HEK293 (cell line): ENCODE measurements around the gene LRP1B.

Experiments
- CTCF ChIA-PET: fragments of 350-600 bp; formaldehyde crosslinking; extraction: SDS; loops from one replicate; lab custom pipeline; 2021; ENCODE audit warnings: antibody characterized with exemption; lab: Yijun Ruan, JAX
- POLR2A ChIA-PET: fragments of 300-600 bp; formaldehyde crosslinking; extraction: SDS; loops from one replicate; lab custom pipeline; 2020; ENCODE audit warnings: antibody characterized with exemption, inconsistent platforms; lab: Yijun Ruan, JAX
- H3K27ac ChIP-seq: fragments of 200-500 bp; sonication (Bioruptor generic); 2 replicates; pipeline ENCODE4 v1.5.1; 2014; ENCODE audit warnings: low read depth, low read length, control low read depth, inconsistent platforms; ENCODE audit errors: extremely low read depth
- H3K36me3 ChIP-seq, 2 experiments: fragments of 200-500 bp in 1 of 2; sonication (Bioruptor generic) in 1 of 2; 1 replicate in 1 of 2; 2 replicates in 1 of 2; pipeline ENCODE4 v1.5.1; 2014 to 2017; ENCODE audit warnings: inconsistent platforms in 2 of 2, low read length in 2 of 2; ENCODE audit not compliant: control insufficient read depth in 2 of 2, insufficient read depth in 1 of 2
- H3K4me1 ChIP-seq: fragments of 200-500 bp; sonication (Bioruptor generic); 2 replicates; pipeline ENCODE4 v1.5.1; 2014; ENCODE audit warnings: mild to moderate bottlenecking, low read length, inconsistent platforms; ENCODE audit not compliant: control insufficient read depth, insufficient read depth
- H3K4me3 ChIP-seq: 2 replicates; pipeline ENCODE4 v1.5.1; 2011; ENCODE audit warnings: low read depth, mild to moderate bottlenecking, control low read depth, low read length, moderate library complexity
- H3K9me3 ChIP-seq: fragments of 200-500 bp; sonication (Bioruptor generic); 2 replicates; pipeline ENCODE4 v1.5.1; 2014; ENCODE audit warnings: low read depth, low read length, inconsistent platforms; ENCODE audit not compliant: control insufficient read depth, insufficient read depth
- GLI4 ChIP-seq: fragments of 450-650 bp; formaldehyde crosslinking; IDR thresholded peaks from 2 replicates; pipeline ENCODE4 v1.5.1; 2016; ENCODE audit warnings: missing biosample characterization, missing genetic modification characterization
- GLIS2 ChIP-seq: fragments of 450-650 bp; formaldehyde crosslinking; IDR thresholded peaks from 2 replicates; pipeline ENCODE4 v1.5.1; 2016; ENCODE audit warnings: missing biosample characterization, missing genetic modification characterization
- MEIS1 ChIP-seq: sonication (generic); formaldehyde crosslinking; IDR thresholded peaks from 2 replicates; pipeline ENCODE4 v1.8.1; 2022; ENCODE audit warnings: missing genetic modification reagents, mild to moderate bottlenecking, borderline replicate concordance
- SP2 ChIP-seq: fragments of 450-650 bp; formaldehyde crosslinking; IDR thresholded peaks from 2 replicates; pipeline ENCODE4 v1.5.1; 2016; ENCODE audit warnings: missing biosample characterization, missing genetic modification characterization
- ZBTB10 ChIP-seq: fragments of 450-650 bp; formaldehyde crosslinking; IDR thresholded peaks from 2 replicates; pipeline ENCODE4 v1.5.1; 2016; ENCODE audit warnings: missing biosample characterization, missing genetic modification characterization
- ZBTB6 ChIP-seq: fragments of 450-650 bp; formaldehyde crosslinking; IDR thresholded peaks from 2 replicates; pipeline ENCODE4 v1.5.1; 2017; ENCODE audit warnings: missing biosample characterization, missing genetic modification characterization
- ZEB2 ChIP-seq: fragments of 450-650 bp; formaldehyde crosslinking; IDR thresholded peaks from 2 replicates; pipeline ENCODE4 v1.5.1; 2016; ENCODE audit warnings: missing biosample characterization, missing genetic modification characterization
- ZNF16 ChIP-seq: fragments of 450-650 bp; formaldehyde crosslinking; IDR thresholded peaks from 2 replicates; pipeline ENCODE4 v1.5.1; 2016; ENCODE audit warnings: low read depth, missing biosample characterization, missing genetic modification characterization
- ZNF239 ChIP-seq: fragments of 450-650 bp; formaldehyde crosslinking; IDR thresholded peaks from 2 replicates; pipeline ENCODE4 v1.5.1; 2016; ENCODE audit warnings: missing biosample characterization, missing genetic modification characterization
- ZNF335 ChIP-seq: fragments of 450-650 bp; formaldehyde crosslinking; conservative IDR thresholded peaks from 2 replicates; pipeline ENCODE4 v1.5.1; 2016; ENCODE audit warnings: missing biosample characterization, missing genetic modification characterization
- ZNF362 ChIP-seq: fragments of 450-650 bp; formaldehyde crosslinking; IDR thresholded peaks from 2 replicates; pipeline ENCODE4 v1.5.1; 2016; ENCODE audit warnings: missing biosample characterization, missing genetic modification characterization
- ZNF394 ChIP-seq: fragments of 450-650 bp; formaldehyde crosslinking; IDR thresholded peaks from 2 replicates; pipeline ENCODE4 v1.5.1; 2016; ENCODE audit warnings: missing biosample characterization, missing genetic modification characterization, mild to moderate bottlenecking, moderate library complexity, borderline replicate concordance
- ZNF449 ChIP-seq: fragments of 450-650 bp; formaldehyde crosslinking; IDR thresholded peaks from 2 replicates; pipeline ENCODE4 v1.5.1; 2017; ENCODE audit warnings: missing biosample characterization, mild to moderate bottlenecking, missing genetic modification characterization, moderate library complexity
- ZNF549 ChIP-seq: fragments of 450-650 bp; IDR thresholded peaks from 2 replicates; pipeline ENCODE4 v1.5.1; 2018; ENCODE audit warnings: missing biosample characterization, missing genetic modification characterization, mild to moderate bottlenecking, inconsistent platforms, moderate library complexity
- ZNF654 ChIP-seq: fragments of 450-650 bp; formaldehyde crosslinking; IDR thresholded peaks from 2 replicates; pipeline ENCODE4 v1.5.1; 2016; ENCODE audit warnings: low read depth, missing biosample characterization, missing genetic modification characterization
- ZNF670 ChIP-seq: fragments of 450-650 bp; formaldehyde crosslinking; IDR thresholded peaks from 2 replicates; pipeline ENCODE4 v1.5.1; 2016; ENCODE audit warnings: missing biosample characterization, missing genetic modification characterization, low read depth
- ZNF768 ChIP-seq: fragments of 450-650 bp; formaldehyde crosslinking; IDR thresholded peaks from 2 replicates; pipeline ENCODE4 v1.5.1; 2018; ENCODE audit warnings: missing biosample characterization, mild to moderate bottlenecking, missing genetic modification characterization

The LRP1B gene

GRCh38 chr2:141063406-141063805 is 1067.4 kb downstream of the LRP1B start (continued):
- no peak for TF ChIP-seq ZBTB10 (tag by site-specific recombination)
- TF ChIP-seq ZNF362 (tag by site-specific recombination), result no peak
- TF ChIP-seq ZNF449 (tag by site-specific recombination), result no peak
- no peak for TF ChIP-seq ZNF549 (tag by site-specific recombination)
- TF ChIP-seq ZNF239 (tag by site-specific recombination), result no peak
- no peak for TF ChIP-seq SP2 (tag by site-specific recombination)
- TF ChIP-seq ZNF16 (tag by site-specific recombination), result no peak
- TF ChIP-seq GLI4, result no peak
- TF ChIP-seq ZNF670 (tag by site-specific recombination), result no peak

GRCh38 chr2:141062443-141062842 is 1068.4 kb downstream of the LRP1B start:
- no peaks in the 10 kb centered on the region for H3K4me1 ChIP-seq
- H3K27ac ChIP-seq, result no peak overlapping the region
- no peak for TF ChIP-seq GLIS2 (tag by site-specific recombination)
- TF ChIP-seq MEIS1, result no peak
- TF ChIP-seq ZNF394, result no peak
- no peak overlapping the region for H3K4me3 ChIP-seq
- H3K9me3 ChIP-seq, result no peaks in the 10 kb centered on the region
- ChIA-PET POLR2A (no interaction called here), CTCF (no interaction called here)
- no peaks in the 10 kb centered on the region for H3K36me3 ChIP-seq

GRCh38 chr2:141062031-141062430 is 1068.8 kb downstream of the LRP1B start:
- Histone ChIP-seq H3K36me3 (no peaks in the 10 kb centered on the region), H3K4me1 (no peaks in the 10 kb centered on the region), H3K4me3 (no peak overlapping the region), H3K9me3 (no peaks in the 10 kb centered on the region)
- POLR2A ChIA-PET, result no interaction called here
- TF ChIP-seq ZBTB6 (tag by site-specific recombination) (no peak), ZNF239 (tag by site-specific recombination) (no peak), ZNF768 (tag by site-specific recombination) (no peak), ZEB2 (no peak), ZNF654 (no peak), ZNF335 (no peak)
- TF ChIP-seq, all 188 proteins: peak for 0
- CTCF ChIA-PET, result no interaction called here
- H3K27ac ChIP-seq, result no peak overlapping the region
